ENCODE measurements around the gene TAOK1. TPM values are rescaled to one million over a fixed set of nuclear protein-coding genes. Genes with fewer than 3 reads are reported as not detected.

The TAOK1 gene
- total RNA-seq, 1 experiment from 2014 or later, result 87.1 TPM

GRCh38 chr17:29583324-29584248 lies 193.4 kb downstream of the TAOK1 start:
- no peak for TF ChIP-seq NR1H2 (CRISPR knock-in tag; IDR thresholded peaks at IDR 0.05)
- no peak for TF ChIP-seq SOX15 (CRISPR knock-in tag; IDR thresholded peaks at IDR 0.05)
- no peak for TF ChIP-seq RORB (CRISPR knock-in tag; IDR thresholded peaks at IDR 0.05)
- no peak for TF ChIP-seq NFATC4 (CRISPR knock-in tag; IDR thresholded peaks at IDR 0.05)
- no peak for TF ChIP-seq NFYB (CRISPR knock-in tag; conservative IDR thresholded peaks at IDR 0.05; ENCODE audit: low read depth)
- TF ChIP-seq ARID4B (CRISPR knock-in tag; IDR thresholded peaks at IDR 0.05; ENCODE audit: borderline replicate concordance), result no peak
- no peak for TF ChIP-seq ELF4 (CRISPR knock-in tag; IDR thresholded peaks at IDR 0.05; ENCODE audit: low read depth)
- no peak for TF ChIP-seq ZMAT4 (CRISPR knock-in tag; IDR thresholded peaks at IDR 0.05)
- TF ChIP-seq ZNF416 (CRISPR knock-in tag; IDR thresholded peaks at IDR 0.05), result no peak
- no peak for TF ChIP-seq ZNF121 (CRISPR knock-in tag; IDR thresholded peaks at IDR 0.05)
- TF ChIP-seq ZBTB21 (CRISPR knock-in tag; IDR thresholded peaks at IDR 0.05; ENCODE audit: borderline replicate concordance), result no peak
- TF ChIP-seq HMGXB4 (CRISPR knock-in tag; IDR thresholded peaks at IDR 0.05), result no peak
- TF ChIP-seq ATF1 (CRISPR knock-in tag; IDR thresholded peaks at IDR 0.05), result no peak
- no peak for TF ChIP-seq FOXP1 (CRISPR knock-in tag; IDR thresholded peaks at IDR 0.05; ENCODE audit: borderline replicate concordance)
- no peak for TF ChIP-seq OVOL2 (CRISPR knock-in tag; IDR thresholded peaks at IDR 0.05; ENCODE audit: borderline replicate concordance)
- ChIA-PET POLR2A (no interaction called here), CTCF (interaction anchor here (0.9 to 3.4 kb wide), 7 partner anchors 9 to 34 kb away, joined by 4 to 32 read pairs (median 7); partner anchors contain the start of genes ABHD15 and ANKRD13B)
- no peak for DNase-seq (ENCODE audit: low spot score)
- Mint-ChIP-seq H3K27me3 (ENCODE audit: low read depth) (no peaks in the 10 kb centered on the region), H3K27ac (no peak overlapping the region), H3K36me3 (peaks cover 29% of the 10 kb centered on the region), H3K4me3 (no peak overlapping the region), H3K4me1 (peaks cover 39% of the 10 kb centered on the region), H3K9me3 (no peaks in the 10 kb centered on the region)
- no peak for ATAC-seq

- H3K4me1 Mint-ChIP-seq, result peaks cover 39% of the 10 kb centered on the region
- ATAC-seq (no peak), DNase-seq (ENCODE audit: low spot score) (no peak)
- CTCF ChIA-PET, result interaction anchor here (0.6 to 3.4 kb wide), 11 partner anchors 8 to 1523 kb away, joined by 3 to 32 read pairs (median 6); partner anchors contain the start of genes ABHD15 and ANKRD13B
- no peak for TF ChIP-seq CDX4 (CRISPR knock-in tag; IDR thresholded peaks at IDR 0.05; ENCODE audit: borderline replicate concordance)
- TF ChIP-seq, protein P1, sequence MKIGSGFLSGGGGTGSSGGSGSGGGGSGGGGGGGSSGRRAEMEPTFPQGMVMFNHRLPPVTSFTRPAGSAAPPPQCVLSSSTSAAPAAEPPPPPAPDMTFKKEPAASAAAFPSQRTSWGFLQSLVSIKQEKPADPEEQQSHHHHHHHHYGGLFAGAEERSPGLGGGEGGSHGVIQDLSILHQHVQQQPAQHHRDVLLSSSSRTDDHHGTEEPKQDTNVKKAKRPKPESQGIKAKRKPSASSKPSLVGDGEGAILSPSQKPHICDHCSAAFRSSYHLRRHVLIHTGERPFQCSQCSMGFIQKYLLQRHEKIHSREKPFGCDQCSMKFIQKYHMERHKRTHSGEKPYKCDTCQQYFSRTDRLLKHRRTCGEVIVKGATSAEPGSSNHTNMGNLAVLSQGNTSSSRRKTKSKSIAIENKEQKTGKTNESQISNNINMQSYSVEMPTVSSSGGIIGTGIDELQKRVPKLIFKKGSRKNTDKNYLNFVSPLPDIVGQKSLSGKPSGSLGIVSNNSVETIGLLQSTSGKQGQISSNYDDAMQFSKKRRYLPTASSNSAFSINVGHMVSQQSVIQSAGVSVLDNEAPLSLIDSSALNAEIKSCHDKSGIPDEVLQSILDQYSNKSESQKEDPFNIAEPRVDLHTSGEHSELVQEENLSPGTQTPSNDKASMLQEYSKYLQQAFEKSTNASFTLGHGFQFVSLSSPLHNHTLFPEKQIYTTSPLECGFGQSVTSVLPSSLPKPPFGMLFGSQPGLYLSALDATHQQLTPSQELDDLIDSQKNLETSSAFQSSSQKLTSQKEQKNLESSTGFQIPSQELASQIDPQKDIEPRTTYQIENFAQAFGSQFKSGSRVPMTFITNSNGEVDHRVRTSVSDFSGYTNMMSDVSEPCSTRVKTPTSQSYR (CRISPR knock-in tag; IDR thresholded peaks at IDR 0.05), result peak; percentile 71; the same call in 1 of the 2 replicates
- peak overlapping the region; percentile 60; the same call in 1 of the 2 replicates for H3K27ac Mint-ChIP-seq
- no peaks in the 10 kb centered on the region for H3K9me3 Mint-ChIP-seq
- H3K36me3 Mint-ChIP-seq, result peaks cover 27% of the 10 kb centered on the region
- H3K4me3 Mint-ChIP-seq, result no peak overlapping the region; the same call in 1 of the 2 replicates
- POLR2A ChIA-PET, result no interaction called here
- no peaks in the 10 kb centered on the region for H3K27me3 Mint-ChIP-seq (ENCODE audit: low read depth)
Measured at GRCh38 chr17:29584452-29585079, 194.4 kb downstream of the TAOK1 start.
